HTERT RPE-1 (cell line): Measurements from ENCODE around the gene MBP.

Experiments
- in situ Hi-C: fragments of 300-500 bp; cut with MboI; formaldehyde crosslinking; loops from 4 replicates; pipeline ENCODE4 v1.14.3; 2020; ENCODE audit warnings: low sequenced_read_pairs

MBP gene

DNA sequence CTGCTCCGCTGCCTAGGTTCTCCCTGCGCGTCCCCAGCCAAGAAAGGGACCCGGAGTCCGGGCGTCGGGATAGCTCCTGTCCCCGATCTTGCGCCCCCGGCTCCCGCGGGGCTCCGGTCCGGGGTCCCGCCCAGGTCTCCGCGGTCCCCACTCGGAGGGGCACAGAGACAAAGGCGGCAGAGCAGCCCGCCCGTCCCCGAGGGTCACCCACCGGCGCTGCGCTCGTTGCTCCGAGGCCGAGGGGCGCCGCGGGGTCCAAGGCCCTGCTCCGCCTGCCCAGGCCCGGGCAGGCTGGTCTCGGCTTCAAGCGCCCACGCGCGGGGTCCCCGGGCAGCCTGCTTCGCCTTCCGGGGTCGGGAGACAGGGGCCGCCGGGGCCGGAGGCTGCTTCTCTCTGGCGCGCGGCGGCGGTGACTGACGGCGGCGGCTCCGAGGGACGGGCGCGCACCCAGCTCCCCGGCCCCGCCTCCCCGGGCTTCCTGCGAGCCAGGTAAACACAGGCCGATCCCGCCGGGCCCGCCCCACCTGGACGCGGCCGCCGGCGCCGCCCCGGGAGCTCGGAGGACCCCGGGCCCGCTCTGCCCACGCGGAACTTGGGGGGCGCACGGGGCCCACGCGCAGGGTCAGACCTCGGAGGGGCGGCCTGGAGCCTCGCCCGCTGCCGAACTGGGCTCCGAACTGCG is at the start of gene MBP:
MBP (minus strand) TSS at position 415 of the 682 bp plus-strand sequence. CDS start 27,522 bp downstream, outside the sequence.
- in situ Hi-C loops: no loop called here

DNA sequence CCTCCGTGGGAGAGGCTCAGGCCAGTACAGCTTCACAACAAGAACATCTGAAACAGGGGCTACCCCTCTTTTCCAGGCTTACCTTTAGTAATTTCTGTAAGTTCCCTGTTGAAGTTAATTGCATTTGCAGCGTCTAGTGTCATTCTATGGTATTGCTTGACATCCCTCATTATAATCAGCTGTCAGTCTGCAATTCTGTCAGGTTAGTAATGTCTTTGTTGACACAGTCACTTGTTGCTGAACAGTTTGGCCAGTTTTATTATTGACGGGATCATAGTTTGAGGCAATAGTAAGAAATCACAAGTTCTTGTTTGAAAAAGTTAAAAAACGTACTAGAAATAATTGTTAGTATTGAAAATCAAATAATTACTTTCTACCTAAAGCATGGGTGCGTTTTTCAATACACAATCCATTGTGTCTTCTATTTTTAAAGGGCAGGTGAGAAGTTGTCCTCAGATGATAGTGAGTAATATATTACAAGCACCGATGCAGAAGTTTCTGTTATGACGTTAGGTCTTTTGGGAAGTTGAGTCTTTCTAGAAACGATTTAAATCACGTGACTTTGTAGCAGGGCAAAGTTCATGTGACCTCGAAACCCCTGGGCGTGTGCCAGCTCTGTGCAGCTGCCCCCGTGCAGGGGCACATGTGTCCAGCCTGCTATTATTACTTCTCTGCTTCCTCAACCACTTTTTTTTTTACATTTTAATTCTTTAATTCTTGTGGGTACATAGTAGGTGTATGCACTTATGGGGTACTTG is 49.5 kb upstream of the MBP start:
- in situ Hi-C loops: no loop called here

DNA sequence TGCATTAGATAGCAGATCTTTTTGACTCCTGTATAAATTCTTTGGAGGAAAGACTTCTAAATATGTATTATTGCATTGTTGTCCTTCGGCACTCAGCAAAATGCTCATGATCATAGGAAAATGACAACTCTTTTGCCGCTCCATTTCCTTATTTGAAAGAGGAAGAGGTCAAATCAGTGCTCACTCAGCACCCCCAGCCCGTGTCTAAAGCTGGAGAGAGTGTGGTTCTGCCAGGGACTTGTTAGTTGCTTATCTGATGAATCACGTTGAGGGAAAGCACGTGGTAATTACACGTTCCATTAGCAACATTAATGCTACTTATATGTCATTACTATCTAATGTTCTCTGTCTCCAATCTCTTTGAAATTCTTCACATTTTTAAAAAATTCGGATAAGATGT is 46.0 kb upstream of the MBP start:
- in situ Hi-C loops: no loop called here

DNA sequence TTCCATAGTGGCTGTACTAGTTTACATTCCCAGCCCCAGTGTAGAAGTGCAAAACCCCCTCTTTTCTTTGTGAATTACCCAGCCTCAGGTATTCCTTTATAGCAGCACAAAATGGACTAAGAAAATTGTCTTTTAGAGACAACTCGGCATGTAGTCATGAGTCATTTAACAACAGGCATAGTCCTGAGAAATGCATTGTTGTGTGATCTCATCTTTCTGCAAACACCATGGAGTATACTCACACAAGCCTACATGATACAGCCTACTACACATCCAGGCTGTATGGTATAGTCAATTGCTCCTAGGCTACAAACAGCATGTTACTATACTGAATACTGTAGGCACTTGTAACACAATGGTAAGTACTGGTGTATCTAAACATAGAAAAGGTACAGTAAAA is 44.4 kb upstream of the MBP start:
- in situ Hi-C loops: no loop called here

DNA sequence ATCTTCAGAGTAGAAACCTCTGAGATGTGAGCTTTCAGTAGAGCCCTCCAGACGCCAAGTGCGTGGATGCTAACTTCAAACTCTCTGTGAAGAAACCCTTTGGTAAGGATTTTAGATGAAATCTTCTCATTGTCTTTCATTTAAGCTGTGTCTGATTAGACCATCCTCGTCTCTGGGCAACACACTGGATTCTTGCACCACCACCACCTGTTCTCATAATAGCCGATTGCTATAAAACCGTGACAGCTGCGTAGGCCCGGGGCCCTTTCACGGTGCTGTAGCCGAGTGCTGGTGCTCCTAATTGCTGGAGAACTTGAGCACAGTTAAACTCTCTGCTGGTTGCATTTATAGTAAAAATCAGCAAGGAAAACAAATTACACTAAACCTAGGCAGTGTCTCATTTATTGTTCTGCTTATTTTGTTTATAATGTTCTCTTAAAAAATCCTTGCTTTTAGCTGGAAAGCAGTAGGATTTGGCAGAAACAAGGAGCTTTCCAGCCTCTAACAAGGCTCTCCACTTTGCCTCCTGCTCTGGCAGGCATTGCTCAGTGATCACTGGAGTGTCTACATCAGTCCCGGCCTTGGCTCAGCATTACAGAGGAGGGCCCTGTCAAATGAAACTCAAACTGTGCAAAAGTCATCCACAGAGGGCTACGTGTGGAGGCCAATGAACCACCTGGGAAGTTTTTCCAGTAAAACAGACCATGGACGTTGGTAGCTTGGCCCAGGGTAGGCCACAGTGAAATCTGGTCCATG is 40.9 kb upstream of the MBP start:
- in situ Hi-C loops: no loop called here

DNA sequence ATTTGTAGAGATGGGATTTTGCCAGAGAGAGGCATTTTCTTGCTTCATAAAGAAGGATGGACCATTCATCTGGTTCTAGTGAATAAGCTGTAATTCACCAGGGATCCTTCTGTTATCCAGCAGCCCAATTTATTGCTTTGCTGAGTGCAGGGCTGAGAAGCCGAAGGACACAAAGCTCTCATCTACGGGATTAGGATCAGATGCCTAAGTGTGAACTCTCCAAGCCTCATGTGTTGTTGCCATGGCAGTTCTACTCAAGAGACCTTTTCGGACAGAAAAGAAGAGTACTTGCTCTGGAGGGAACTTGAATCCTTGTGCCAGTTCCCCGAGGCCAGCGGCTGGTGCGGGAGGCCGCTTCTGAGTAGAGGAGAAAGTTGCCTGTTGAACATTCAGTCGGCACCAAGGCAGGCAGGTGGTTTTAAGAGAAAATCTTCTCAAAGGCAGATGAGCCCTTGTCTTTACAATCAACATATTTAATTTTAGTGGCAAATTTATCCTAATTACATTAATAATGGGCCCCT is 38.4 kb upstream of the MBP start:
- in situ Hi-C loops: no loop called here

DNA sequence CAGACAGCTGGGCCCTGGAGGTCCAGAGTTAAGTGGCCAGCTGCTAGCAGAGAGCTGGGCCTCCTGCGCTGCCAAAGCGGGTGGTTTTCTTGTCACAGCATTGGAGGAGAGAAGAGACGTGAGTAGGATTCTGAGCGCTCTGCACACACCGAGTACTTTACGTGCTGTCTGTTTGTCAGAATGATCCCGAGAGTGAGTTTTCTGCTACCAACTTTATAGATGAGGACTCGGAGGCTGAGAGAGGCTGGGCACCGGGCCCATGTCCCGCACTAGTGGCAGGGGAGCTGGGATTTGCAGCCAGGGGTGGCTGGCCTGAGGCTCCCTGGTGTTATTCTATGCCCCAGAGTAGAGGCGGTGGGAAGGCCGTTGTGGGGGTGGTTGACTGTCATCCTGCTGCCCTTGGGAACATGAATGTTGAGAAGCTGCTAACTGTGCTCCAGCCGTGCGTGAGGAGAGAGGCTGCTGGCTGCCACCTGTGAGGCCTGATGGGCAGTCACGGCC is 36.3 kb upstream of the MBP start:
- in situ Hi-C loops: no loop called here

DNA sequence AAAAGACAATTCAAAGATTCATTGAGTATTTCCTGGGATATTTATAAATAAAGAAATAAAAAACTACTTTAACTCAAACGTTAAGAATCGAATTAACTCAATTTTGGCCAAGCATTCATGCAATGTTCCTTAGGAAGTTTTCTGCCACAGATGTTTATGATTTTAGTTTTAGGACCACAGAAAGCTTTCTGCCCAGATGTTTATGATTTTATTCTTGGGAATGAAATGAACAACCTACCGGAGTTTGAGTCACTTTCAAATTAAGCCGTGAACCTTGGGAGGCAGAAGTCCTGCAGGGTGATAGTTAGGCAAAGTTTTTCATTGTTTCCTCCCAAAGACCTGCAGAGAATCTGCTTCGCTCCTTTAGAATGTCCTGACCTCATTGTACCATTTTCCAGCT is 34.7 kb upstream of the MBP start:
- in situ Hi-C loops: no loop called here

DNA sequence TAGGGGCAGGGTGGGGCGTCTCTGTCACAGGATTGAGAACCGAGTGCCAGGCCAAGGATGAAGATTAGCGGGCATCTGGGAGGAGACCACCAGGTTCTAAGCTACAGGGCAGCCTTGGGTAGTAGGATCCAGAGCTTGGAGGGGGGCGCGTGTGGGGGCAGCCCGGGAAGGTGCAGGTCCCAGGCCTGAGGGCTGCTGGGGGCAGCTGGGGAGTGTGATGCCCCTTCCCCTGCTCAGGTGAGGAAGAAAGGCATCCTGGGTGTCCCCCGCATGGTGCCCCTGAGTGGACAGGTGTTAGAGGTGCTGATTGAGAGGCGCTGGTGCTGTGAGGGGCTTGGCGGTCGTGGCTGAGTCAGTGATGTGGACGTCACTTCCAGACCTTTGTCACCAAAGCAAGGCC is 33.9 kb upstream of the MBP start:
- in situ Hi-C loops: no loop called here

DNA sequence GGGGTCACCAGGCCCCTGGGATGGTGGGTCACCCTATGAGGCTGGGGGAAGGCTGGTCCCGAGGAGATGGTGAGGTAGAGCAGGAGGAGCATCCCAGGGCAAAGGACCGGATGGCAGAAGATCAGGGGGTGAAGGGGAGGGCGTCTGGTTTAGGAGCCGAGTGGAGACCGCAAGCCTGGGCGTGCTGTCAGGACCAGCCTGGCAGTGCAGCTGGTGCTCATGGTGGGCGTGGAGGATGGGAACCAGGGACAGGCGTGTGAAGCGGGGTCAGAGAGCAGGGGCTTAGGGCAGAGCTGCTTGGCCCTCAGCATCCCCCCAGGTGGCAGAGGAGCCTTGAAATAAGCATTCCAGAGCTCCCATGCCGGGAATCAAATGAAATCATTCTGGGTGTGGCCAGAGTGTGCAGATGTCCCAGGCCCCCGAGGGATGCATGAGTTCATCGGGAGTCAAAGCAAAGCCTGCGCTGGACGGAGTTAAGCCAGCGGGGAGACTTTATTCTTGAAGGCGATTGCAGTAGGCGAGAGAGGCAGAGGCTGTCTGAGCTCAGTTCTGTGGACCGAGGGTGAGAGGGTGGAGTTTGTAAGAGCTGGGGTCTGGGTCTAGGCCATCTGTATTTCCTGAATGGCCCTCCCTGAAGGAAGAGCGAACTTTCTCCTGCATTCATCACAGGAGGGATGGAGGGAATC is 33.1 kb upstream of the MBP start:
- in situ Hi-C loops: no loop called here

DNA sequence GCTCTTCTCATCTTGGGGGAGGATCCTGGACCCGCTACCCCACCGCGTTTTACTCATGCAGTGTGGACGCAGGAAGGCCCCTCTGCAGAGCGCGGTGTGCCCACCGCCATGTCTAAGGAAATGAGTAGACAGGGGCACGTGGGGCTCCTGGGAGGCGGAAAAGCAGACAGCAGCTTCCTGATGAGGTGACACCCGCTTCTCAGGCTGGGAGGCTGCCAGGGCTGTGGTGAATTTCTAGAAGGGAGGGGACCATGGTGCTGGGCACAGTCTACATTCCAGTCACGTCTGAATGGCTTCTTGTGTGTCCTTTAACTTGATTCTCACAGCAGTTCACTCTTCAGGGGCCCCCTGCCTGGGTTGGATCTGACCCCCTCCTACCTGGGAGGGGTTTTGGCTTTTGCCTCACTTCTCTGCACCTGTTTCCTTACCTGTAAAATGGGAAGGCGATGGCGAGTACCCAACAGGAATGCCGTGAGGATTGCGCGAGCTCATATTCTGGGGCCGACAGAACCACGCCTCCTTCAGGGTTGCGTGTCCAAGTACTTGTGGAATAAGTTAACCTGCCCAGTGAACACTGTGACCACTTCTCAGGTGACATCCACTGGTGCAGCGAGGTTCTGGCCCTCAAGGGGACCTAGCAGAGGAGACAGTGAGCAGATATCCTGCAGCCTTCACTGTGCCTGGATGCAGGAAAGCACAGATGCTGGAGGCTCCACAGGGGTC is 32.3 kb upstream of the MBP start:
- in situ Hi-C loops: no loop called here

DNA sequence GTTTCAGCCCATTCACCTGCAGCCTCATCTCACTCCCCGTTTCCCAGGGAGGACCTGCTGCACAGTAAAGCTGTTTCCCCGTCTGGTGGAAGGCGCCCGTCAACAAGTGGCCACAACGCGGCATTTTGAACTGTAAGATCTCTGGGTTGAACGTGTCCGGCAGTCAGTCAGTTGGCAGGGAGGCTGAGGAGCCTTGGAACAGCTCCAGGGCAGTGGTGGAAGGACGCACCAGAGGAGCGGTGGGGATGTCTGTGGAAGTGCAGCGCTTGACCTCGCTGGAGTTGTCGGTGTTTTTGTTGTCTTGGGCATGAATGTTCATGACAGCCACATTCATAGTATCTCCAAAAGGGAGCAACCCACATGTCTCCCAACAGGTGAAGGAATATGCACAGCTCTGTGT is 31.4 kb upstream of the MBP start:
- in situ Hi-C loops: no loop called here

DNA sequence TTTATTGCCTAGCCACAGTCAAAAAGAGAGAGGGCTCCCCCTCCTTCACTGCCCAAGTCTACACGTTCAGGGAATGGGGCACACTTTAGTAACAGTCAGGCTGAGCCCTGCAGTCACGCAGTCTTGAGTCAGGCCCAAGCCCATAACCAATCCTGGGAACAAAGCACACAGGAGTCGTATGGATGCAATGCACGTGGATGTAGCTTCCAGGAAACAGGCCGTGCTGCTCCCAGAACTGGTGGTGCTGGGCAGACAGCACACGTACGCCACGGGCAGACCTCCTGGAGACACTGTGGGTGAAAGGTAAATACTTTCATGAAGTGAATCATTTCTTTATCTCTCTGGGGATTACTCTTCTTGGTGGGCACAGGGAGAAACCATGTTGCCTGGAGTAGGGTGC is 30.0 kb upstream of the MBP start:
- in situ Hi-C loops: no loop called here

DNA sequence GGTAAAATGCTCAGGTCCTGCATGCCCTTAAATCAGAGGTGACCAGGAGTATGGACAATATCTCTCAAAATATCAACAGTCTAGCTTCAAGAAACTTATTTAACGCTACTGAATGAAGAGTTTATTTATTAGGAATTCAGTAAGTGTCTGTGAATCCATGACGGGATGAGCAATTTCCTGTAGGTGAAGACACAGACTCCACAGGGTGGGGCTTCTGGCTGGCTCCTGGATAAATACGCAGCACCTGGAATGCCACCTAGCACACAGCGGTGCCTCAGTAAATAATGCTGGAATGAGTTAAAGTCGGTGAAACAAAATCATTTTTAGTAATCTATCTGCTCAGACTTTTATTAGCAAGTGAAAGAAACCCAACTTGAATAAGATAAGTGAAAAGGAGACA is 29.4 kb upstream of the MBP start:
- in situ Hi-C loops: no loop called here

DNA sequence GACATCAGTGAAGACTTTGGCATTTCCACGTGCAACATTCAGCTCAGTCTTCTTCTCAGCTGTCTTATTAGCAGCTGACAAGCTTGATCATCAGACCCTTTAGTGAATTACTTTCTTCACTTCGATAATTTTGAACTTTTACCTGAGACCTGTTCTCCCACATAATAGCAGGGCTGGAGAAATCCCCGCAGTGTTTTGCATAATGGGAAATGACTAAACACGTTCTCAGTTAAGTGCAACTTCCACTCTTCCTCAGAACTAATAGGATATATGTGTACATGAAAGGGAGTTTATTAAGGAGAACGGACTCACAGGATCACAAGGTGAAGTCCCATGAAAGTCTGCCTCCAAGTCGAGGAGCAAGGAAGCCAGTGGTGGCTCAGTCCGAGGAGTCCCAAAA is 28.8 kb upstream of the MBP start:
- in situ Hi-C loops: no loop called here

DNA sequence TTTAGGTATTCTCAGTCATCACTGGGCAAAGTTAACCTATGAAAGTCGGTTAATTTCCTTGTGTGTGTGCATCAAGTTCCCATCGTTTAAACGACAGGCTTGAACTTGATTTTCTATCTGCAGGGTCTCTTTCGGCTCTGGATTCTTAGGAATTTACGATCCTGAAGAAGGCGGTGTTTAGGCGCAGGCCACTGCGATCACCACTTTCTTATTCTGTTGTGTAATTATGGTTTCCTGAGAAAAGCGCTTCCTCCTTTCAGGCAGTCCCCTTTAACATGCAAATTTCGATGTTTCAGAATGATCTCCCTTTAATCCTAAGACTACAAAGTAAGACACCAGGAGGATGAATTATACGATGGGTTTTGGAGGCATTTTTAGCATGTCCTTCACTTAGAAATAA is 27.9 kb upstream of the MBP start:
- in situ Hi-C loops: no loop called here

DNA sequence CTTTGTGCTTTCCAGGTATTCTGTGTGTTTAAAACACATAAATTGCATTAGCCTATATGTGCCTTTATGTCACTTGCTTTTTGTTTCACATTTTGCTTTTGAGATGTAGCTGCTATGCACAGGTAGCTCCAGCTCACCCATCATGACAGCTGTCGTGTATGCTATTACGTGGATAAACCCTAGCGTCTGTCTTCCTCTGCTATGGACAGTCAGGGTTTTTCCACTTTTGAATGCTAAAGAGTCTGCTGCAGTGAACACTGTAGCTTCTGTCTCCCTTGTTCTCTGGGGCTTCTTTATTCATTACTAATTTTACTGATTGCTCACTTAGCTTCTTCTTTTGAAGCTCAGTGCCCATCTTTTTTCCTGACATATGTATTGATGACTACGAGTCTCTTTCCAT is 24.7 kb upstream of the MBP start:
- in situ Hi-C loops: no loop called here

DNA sequence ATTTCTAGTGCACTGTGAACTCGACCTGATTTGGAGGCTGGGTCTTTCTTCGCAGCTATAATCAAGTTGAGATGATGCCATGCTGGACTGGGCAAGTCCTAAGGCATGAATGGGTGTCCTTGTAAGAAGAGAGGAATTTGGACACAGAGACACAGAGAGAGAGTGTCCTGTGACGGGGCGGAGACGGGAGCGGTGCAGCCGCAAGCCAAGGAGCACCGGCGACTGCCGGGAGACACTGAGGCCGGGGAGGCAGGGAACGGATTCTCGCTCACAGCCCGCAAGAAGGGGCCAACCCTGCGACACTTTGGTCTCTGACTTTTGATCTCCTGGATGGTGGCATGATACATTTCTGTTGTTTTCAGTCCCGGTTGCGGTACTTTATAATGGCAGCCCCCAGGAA is 22.4 kb upstream of the MBP start:
- in situ Hi-C loops: no loop called here

DNA sequence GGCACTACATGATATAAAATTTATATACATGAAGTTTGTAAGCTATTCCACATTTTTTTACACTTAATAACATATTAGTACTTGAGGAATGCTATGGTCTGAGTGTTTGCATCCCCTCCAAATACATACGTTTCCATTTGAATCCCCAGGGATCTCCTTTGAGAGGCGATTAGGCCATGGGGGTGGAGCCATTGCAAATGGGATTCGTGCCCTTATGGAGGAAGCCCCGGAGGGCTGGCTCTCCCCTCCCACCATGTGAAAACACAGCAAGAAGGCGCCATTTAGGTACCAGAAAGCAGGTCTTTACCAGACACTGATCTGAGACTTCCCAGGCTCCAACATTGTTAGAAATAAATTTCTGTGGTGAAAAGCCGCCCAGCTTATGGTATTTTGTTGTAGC is 20.8 kb upstream of the MBP start:
- in situ Hi-C loops: no loop called here

DNA sequence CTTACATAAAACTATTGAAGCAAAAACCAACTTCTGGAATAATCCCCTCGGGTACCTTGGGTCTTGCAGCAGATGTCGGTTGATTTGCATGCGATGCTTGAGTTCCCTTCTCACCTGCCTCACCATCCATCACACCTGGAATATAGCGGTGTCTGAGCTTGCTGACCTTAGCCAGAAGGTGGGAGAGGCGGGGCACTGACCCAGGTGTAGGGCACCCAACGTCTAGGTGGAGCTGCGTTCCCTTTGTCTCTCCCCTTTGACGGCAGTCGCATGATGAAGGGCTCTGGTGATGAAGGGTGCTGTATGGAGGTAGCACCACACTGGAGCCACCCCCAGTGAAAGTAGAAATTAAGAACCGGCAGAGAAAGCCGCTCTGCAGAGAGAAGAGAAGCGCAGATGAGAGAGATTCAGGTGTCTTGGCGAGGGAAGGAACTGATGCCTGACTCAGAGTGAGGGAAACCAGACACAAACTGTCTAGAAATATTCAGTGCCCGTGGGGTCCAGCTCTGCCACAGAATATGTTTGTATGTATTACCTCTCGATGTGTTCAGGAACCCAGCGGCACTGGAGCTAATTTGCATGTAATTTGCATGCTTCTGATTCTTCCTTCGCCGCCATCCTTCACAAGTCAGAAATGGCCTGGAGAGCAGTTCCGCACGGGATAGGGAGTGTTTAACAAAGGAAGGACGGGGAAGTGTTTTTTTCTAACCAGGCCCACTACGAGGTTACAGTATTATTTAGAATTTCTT is 19.4 kb upstream of the MBP start:
- in situ Hi-C loops: no loop called here
